A549 (cell line): ENCODE results near the gene TAF4. TPM values are rescaled to one million over a fixed set of nuclear protein-coding genes. Genes with fewer than 3 reads are reported as not detected.

Source experiments
- ATAC-seq, 2 experiments: fragments of 200-7000 bp in 1 of 2; fragments of >200 bp in 1 of 2; cut with Nextera tagmentation in 1 of 2; cut with Tn5 transposase in 1 of 2; 3 replicates each; pipeline versions ENCODE4 v1.8.0 to v1.9.1; 2018 to 2020; ENCODE audit warnings: mild to moderate bottlenecking in 1 of 2, moderate library complexity in 1 of 2
- CTCF ChIA-PET: fragments of 300-600 bp; sonication (Branson Sonifier 250); formaldehyde crosslinking; extraction: SDS; loops from one replicate; lab custom pipeline; 2021; ENCODE audit warnings: antibody characterized with exemption, inconsistent platforms; lab: Yijun Ruan, JAX
- POLR2A ChIA-PET: fragments of 350-600 bp; formaldehyde crosslinking; extraction: SDS; loops from one replicate; lab custom pipeline; 2021; ENCODE audit warnings: antibody characterized with exemption, inconsistent platforms; lab: Yijun Ruan, JAX
- DNase-seq, 2 experiments: peaks; one replicate each; pipeline versions ENCODE4 v3.0.0 to v3.0.0-alpha.2; 2011 to 2016; ENCODE audit warnings: low read depth in 1 of 2, low spot score in 1 of 2
- FAIRE-seq: peaks from 2 replicates; lab custom pipeline; 2011; peaks lifted over from hg19 to GRCh38; lab: Jason Lieb, UNC
- H3K27ac ChIP-seq, 2 experiments: fragments of >200 bp; sonication (Bioruptor Twin); formaldehyde crosslinking; 3 replicates each; pipeline ENCODE4 v1.5.1; 2016 to 2017
- H3K4me1 ChIP-seq: fragments of >200 bp; sonication (Bioruptor Twin); formaldehyde crosslinking; 3 replicates; pipeline ENCODE4 v1.6.1; 2016
- H3K4me2 ChIP-seq: fragments of >200 bp; sonication (Bioruptor Twin); formaldehyde crosslinking; 3 replicates; pipeline ENCODE4 v1.6.1; 2016
- H3K4me3 ChIP-seq: fragments of >200 bp; sonication (Bioruptor Twin); formaldehyde crosslinking; 3 replicates; pipeline ENCODE4 v1.5.1; 2016
- H3K9me3 ChIP-seq: fragments of >200 bp; sonication (Bioruptor Twin); formaldehyde crosslinking; 3 replicates; pipeline ENCODE4 v1.6.1; 2016
- ATOH8 ChIP-seq: fragments of 250-450 bp; sonication (Bioruptor Pico); IDR thresholded peaks from 2 replicates; pipeline ENCODE4 v1.5.0; 2020; ENCODE audit warnings: low read depth, mild to moderate bottlenecking, moderate library complexity
- CBX2 ChIP-seq: fragments of 200-600 bp; sonication (generic); IDR thresholded peaks from 2 replicates; pipeline ENCODE4 v1.6.1; 2016; ENCODE audit warnings: low read depth, mild to moderate bottlenecking, borderline replicate concordance
- CHD4 ChIP-seq: fragments of 200-600 bp; sonication (generic); IDR thresholded peaks from 2 replicates; pipeline ENCODE4 v1.6.1; 2016; ENCODE audit warnings: antibody characterized with exemption, mild to moderate bottlenecking, borderline replicate concordance
- CTCF ChIP-seq: fragments of >200 bp; sonication (Bioruptor Twin); formaldehyde crosslinking; IDR thresholded peaks from 3 replicates; pipeline ENCODE4 v1.5.1; 2016
- E2F6 ChIP-seq: IDR thresholded peaks from 2 replicates; pipeline ENCODE4 v1.6.1; 2012; ENCODE audit warnings: low read depth, borderline replicate concordance
- EHF ChIP-seq: fragments of 250-450 bp; sonication (Bioruptor Pico); IDR thresholded peaks from 2 replicates; pipeline ENCODE4 v1.5.0; 2020; ENCODE audit warnings: mild to moderate bottlenecking
- ELK1 ChIP-seq: fragments of 150-350 bp; IDR thresholded peaks from 2 replicates; pipeline ENCODE4 v1.6.1; 2014; ENCODE audit warnings: low read depth, mild to moderate bottlenecking, low read length
- FOSB ChIP-seq: fragments of 250-450 bp; sonication (Bioruptor Pico); IDR thresholded peaks from 2 replicates; pipeline ENCODE4 v1.5.0; 2020; ENCODE audit warnings: mild to moderate bottlenecking, moderate library complexity
- GATA3 ChIP-seq: IDR thresholded peaks from 2 replicates; pipeline ENCODE4 v1.6.1; 2012; ENCODE audit warnings: borderline replicate concordance
- HEYL ChIP-seq: fragments of 250-450 bp; sonication (Bioruptor Pico); IDR thresholded peaks from 2 replicates; pipeline ENCODE4 v1.8.0; 2021; ENCODE audit warnings: mild to moderate bottlenecking, moderate library complexity
- HOXB5 ChIP-seq: fragments of 250-450 bp; sonication (Bioruptor Pico); IDR thresholded peaks from 2 replicates; pipeline ENCODE4 v1.5.0; 2020; ENCODE audit warnings: mild to moderate bottlenecking, moderate library complexity
- JUN ChIP-seq, 2 experiments: fragments of >200 bp; sonication (Bioruptor Twin); formaldehyde crosslinking; IDR thresholded peaks; 2 replicates in 1 of 2; 3 replicates in 1 of 2; pipeline ENCODE4 v1.6.1; 2016 to 2017
- JUNB ChIP-seq: fragments of >200 bp; sonication (Bioruptor Twin); formaldehyde crosslinking; IDR thresholded peaks from 2 replicates; pipeline ENCODE4 v1.6.1; 2016
- MAFK ChIP-seq: fragments of 450-650 bp; IDR thresholded peaks from 2 replicates; pipeline ENCODE4 v1.6.1; 2014; ENCODE audit not compliant: partially characterized antibody
- MAX ChIP-seq: IDR thresholded peaks from 2 replicates; pipeline ENCODE4 v1.6.1; 2012
- NR3C1 ChIP-seq: fragments of >200 bp; sonication (Bioruptor Twin); formaldehyde crosslinking; IDR thresholded peaks from 3 replicates; pipeline ENCODE4 v1.6.1; 2017
- PHF8 ChIP-seq: fragments of 200-600 bp; sonication (generic); IDR thresholded peaks from 2 replicates; pipeline ENCODE4 v1.6.1; 2016; ENCODE audit warnings: low read depth, mild to moderate bottlenecking, antibody characterized with exemption, moderate library complexity, borderline replicate concordance
- POLR2AphosphoS2 ChIP-seq: conservative IDR thresholded peaks from 2 replicates; pipeline ENCODE4 v1.6.1; 2012; ENCODE audit warnings: low read length, improper control_type of control experiment, inconsistent platforms
- RARB ChIP-seq: fragments of 250-450 bp; sonication (Bioruptor Pico); IDR thresholded peaks from 2 replicates; pipeline ENCODE4 v1.8.0; 2021; ENCODE audit warnings: mild to moderate bottlenecking, moderate library complexity
- RCOR1 ChIP-seq: fragments of 150-350 bp; IDR thresholded peaks from 2 replicates; pipeline ENCODE4 v1.6.1; 2014; ENCODE audit warnings: antibody characterized with exemption, low read length, low read depth
- REST ChIP-seq: fragments of 200-600 bp; sonication (generic); IDR thresholded peaks from 2 replicates; pipeline ENCODE4 v1.6.1; 2016; ENCODE audit warnings: antibody characterized with exemption, mild to moderate bottlenecking, moderate library complexity
- RFX5 ChIP-seq: fragments of 450-650 bp; IDR thresholded peaks from 2 replicates; pipeline ENCODE4 v1.7.1; 2014; ENCODE audit warnings: antibody characterized with exemption, mild to moderate bottlenecking, moderate library complexity
- RNF2 ChIP-seq: fragments of 200-600 bp; sonication (generic); IDR thresholded peaks from 2 replicates; pipeline ENCODE4 v1.6.1; 2016; ENCODE audit warnings: low read depth, mild to moderate bottlenecking, antibody characterized with exemption, moderate library complexity, borderline replicate concordance
- TFCP2L1 ChIP-seq: fragments of 250-450 bp; sonication (Bioruptor Pico); IDR thresholded peaks from 2 replicates; pipeline ENCODE4 v1.5.0; 2021; ENCODE audit warnings: mild to moderate bottlenecking
- ZNF302 ChIP-seq: fragments of 250-450 bp; sonication (Bioruptor Pico); IDR thresholded peaks from 2 replicates; pipeline ENCODE4 v1.9.0; 2021; ENCODE audit warnings: inconsistent platforms, mild to moderate bottlenecking, moderate library complexity
- WGBS: methylation state at CpG from one replicate; pipeline ENCODE4 v1.1.6; 2017; ENCODE audit errors: missing lambda C conversion rate; 5-methylcytosine and 5-hydroxymethylcytosine counted together
- polyA plus RNA-seq, 4 experiments: library from polyadenylated mRNA; depleted of rRNA in 3 of 4; stranded (reverse); fragments of >200 nt; fragmentation: RNase III in 1 of 4; extraction: RNeasy Plus Mini Kit Qiagen cat#74134 plus additional on column Dnase treatment in 1 of 4; gene quantifications; 2 replicates in 3 of 4; 3 replicates in 1 of 4; pipeline ENCODE4 v1.2.3, GENCODE V29; 2011 to 2017

Gene TAF4
- polyA plus RNA-seq, 2 of the 4 experiments (the other 2 are of a cell fraction), result 6.1 to 11.0 TPM

- H3K9me3 ChIP-seq, result no peaks in the 10 kb centered on the region
- H3K4me3 ChIP-seq, result no peak overlapping the region
- DNase-seq, result no peak
- no peak for TF ChIP-seq E2F6
- TF ChIP-seq CHD4, result no peak
- TF ChIP-seq RCOR1, result no peak
- no peak for TF ChIP-seq TFCP2L1 (CRISPR knock-in tag)
- no peak for TF ChIP-seq REST
- no peak for TF ChIP-seq JUNB
- TF ChIP-seq MAX, result no peak
- TF ChIP-seq NR3C1, result no peak
- TF ChIP-seq RARB (CRISPR knock-in tag), result no peak
- FAIRE-seq, result no peak
- no peak overlapping the region for H3K4me2 ChIP-seq
- ChIA-PET POLR2A (no interaction called here), CTCF (interaction anchor here (4.6 kb wide), 1 partner anchor 8 kb away, joined by 31 read pairs; no protein-coding TSS in a partner anchor)
- no peaks in the 10 kb centered on the region for H3K4me1 ChIP-seq
- WGBS, result 86% methylated on average over 20 of the region's 23 CpGs
- no peak overlapping the region for H3K27ac ChIP-seq
- no peak for ATAC-seq
Measured at GRCh38 chr20:62018437-62019143, 47.1 kb downstream of the TAF4 start.

GRCh38 chr20:62015540-62016288 lies 50.0 kb downstream of the TAF4 start:
- CTCF ChIA-PET, result interaction anchor here (0.9 to 2.1 kb wide), 3 partner anchors 13 to 122 kb away, joined by 3 to 4 read pairs (median 3); no protein-coding TSS in a partner anchor
- FAIRE-seq, result no peak

More at GRCh38 chr20:62015540-62016288, 50.0 kb downstream of the TAF4 start:
- no peaks in the 10 kb centered on the region for H3K4me1 ChIP-seq
- POLR2A ChIA-PET, result no interaction called here
- no peak for ATAC-seq
- WGBS, result 96% methylated on average over 24 of the region's 24 CpGs
- no peaks in the 10 kb centered on the region for H3K9me3 ChIP-seq
- H3K4me3 ChIP-seq, result no peak overlapping the region
- DNase-seq, result no peak
- H3K4me2 ChIP-seq, result no peak overlapping the region
- TF ChIP-seq FOSB (CRISPR knock-in tag), result no peak
- no peak for TF ChIP-seq ZNF302
- TF ChIP-seq RNF2, result no peak
- TF ChIP-seq RFX5, result no peak
- no peak for TF ChIP-seq EHF (CRISPR knock-in tag)
- no peak for TF ChIP-seq CBX2
- TF ChIP-seq ATOH8 (CRISPR knock-in tag), result no peak
- TF ChIP-seq PHF8, result no peak
- no peak for TF ChIP-seq HEYL (CRISPR knock-in tag)
- TF ChIP-seq RARB (CRISPR knock-in tag), result no peak
- no peak for TF ChIP-seq GATA3
- no peak for TF ChIP-seq HOXB5
- no peak for TF ChIP-seq RCOR1
- TF ChIP-seq POLR2AphosphoS2, result no peak
- no peak for TF ChIP-seq MAFK
- no peak for TF ChIP-seq JUN (IDR thresholded peaks at IDR 0.05)
- TF ChIP-seq ELK1, result no peak
- TF ChIP-seq CTCF, result no peak
- no peak overlapping the region for H3K27ac ChIP-seq
